Ectodermal cell (in vitro differentiated cells): Measurements from ENCODE around the gene MCEMP1.

Experiments used
- H3K27ac ChIP-seq: 2 replicates; pipeline ENCODE4 v1.7.0; 2013; ENCODE audit warnings: mild to moderate bottlenecking, low read depth, low read length; ENCODE audit not compliant: insufficient read depth, poor library complexity, severe bottlenecking
- H3K27me3 ChIP-seq: 2 replicates; pipeline ENCODE4 v1.7.0; 2013; ENCODE audit warnings: mild to moderate bottlenecking, low read length; ENCODE audit not compliant: insufficient read depth, control insufficient read depth, poor library complexity, severe bottlenecking
- H3K36me3 ChIP-seq: one replicate; pipeline ENCODE4 v1.7.0; 2013; ENCODE audit warnings: low read length; ENCODE audit not compliant: control insufficient read depth, insufficient read depth
- H3K4me1 ChIP-seq: one replicate; pipeline ENCODE4 v1.7.0; 2013; ENCODE audit warnings: low read length; ENCODE audit not compliant: control insufficient read depth, insufficient read depth
- H3K4me3 ChIP-seq: 2 replicates; pipeline ENCODE4 v1.7.0; 2013; ENCODE audit warnings: low read depth, low read length, control low read depth; ENCODE audit not compliant: insufficient read depth
- H3K9me3 ChIP-seq: 2 replicates; pipeline ENCODE4 v1.7.0; 2013; ENCODE audit warnings: mild to moderate bottlenecking, low read length, moderate library complexity; ENCODE audit not compliant: control insufficient read depth
- WGBS, 2 experiments: methylation state at CpG; one replicate each; pipeline ENCODE4 v1.1.7; 2013; ENCODE audit warnings: missing lambda C conversion rate in 2 of 2; 5-methylcytosine and 5-hydroxymethylcytosine counted together

Gene MCEMP1

DNA sequence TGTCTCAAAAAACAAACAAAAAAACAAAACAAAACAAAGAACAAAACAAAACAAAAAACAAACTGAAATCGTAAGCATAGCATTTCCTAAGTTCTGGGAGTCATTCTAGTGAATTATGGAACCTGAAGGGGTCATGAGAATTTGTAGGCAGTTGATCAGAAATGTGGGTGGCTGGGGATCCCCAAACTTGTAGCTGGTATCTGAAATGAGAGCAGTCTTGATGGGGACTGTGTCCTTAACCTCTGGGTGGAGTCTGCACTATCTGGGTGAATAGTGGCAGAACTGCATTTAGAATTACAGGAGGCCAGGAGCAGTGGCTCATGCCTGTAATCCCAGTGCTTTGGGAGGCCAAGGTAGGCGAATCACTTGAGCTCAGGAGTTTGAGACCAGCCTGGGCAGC, 48.9 kb downstream of the MCEMP1 start:
- H3K9me3 ChIP-seq, result no peaks in the 10 kb centered on the region
- H3K27ac ChIP-seq, result no peak overlapping the region
- H3K27me3 ChIP-seq, result peaks cover 36% of the 10 kb centered on the region
- no peaks in the 10 kb centered on the region for H3K4me1 ChIP-seq
- H3K4me3 ChIP-seq, result no peak overlapping the region
- H3K36me3 ChIP-seq, result no peaks in the 10 kb centered on the region
- WGBS, 2 experiments, result 58 to 65% methylated on average over 2 of the region's 2 CpGs

DNA sequence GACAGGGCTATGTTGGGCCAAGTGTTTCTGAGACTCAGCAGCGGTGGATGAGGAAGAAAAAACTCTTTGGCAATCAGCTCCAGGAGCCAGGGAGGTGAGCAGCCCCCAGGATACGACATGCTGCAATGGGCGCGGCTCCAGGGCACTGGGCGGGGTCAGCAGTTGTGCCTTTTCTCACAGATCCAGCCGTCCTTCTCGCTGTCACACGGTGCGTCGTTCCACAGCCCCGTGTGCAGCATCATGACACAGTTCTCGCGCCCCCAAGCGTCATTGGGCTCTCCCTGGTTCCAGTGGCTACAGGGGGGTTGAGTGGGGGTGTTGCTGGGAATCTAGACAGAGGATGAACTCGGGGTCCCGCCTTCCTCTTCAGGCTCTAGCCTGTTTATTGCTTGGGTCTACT, 52.3 kb downstream of the MCEMP1 start:
- WGBS, 2 experiments, result 54 to 55% methylated on average over 16 of the region's 16 CpGs
- Histone ChIP-seq H3K4me3 (no peak overlapping the region), H3K9me3 (no peaks in the 10 kb centered on the region), H3K36me3 (no peaks in the 10 kb centered on the region), H3K27ac (no peak overlapping the region), H3K27me3 (peaks cover 68% of the 10 kb centered on the region), H3K4me1 (no peaks in the 10 kb centered on the region)
